ENCODE data around the gene TCTN1.

TCTN1 gene

DNA sequence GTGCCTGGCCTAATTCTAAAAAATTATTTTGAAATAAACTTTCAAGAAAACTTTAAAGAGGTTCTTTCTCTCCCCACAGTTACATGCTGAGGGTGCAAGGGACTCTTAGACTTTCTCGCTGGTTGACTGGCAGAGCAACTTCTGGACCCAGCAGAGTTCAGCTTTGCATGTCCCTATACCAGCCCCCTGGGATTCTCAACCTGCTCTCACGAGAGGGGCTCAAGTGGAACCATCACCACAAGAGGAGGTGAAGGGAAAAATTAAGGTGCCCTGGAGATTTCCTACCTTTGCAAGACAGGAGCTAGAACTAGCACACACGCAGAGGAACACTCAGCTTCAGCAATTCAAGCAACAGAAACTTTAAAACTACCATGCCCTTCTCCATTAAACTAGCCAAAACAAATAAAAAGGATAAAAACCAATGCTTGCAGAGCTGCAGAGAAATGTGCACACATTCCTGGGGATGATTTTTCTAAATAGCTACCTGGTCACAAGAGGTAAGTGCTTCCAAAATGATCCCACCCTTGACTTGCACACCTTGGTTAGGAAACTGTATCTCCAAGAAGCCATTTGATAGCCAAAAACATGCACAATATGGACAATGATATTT is 72.5 kb downstream of the TCTN1 start:
- no peak for DNase-seq

DNA sequence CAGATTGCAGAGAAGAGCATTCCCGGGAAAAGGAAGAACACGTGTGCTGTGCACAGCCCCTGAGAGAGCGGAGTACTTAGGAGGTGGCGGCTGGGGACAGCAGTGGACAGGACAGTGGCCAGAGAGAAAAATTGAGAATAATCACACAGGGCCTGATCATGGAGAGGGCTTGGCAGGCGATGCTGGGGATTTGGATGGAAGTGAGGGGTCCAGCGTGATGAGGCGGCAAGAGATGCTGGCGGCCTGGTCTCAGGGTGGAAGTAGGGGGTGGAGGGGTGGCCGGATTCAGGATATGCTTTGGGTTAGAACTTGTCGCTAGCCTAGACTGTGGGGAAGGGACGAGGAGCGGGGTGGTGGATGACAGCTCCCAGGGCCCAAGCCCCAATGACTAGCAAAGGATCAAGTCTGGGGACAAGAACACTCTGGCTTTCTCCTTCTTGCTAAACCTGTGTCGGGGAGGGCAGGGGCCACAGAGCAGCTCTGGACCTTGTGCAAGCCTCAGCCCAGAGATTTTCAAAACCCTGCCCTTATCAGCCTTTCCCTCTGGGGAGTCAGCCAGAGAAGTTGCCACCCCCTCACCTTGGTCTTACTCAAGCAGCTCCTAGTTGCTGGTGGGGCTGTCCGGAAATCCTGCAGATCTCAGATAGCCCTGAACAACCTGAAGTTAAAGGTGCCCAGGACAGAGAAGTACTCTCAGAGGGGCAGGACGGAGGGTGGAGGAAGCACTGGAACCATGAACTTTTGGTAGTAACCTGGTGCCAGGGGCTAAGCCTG is 73.7 kb downstream of the TCTN1 start:
- no peak for DNase-seq

DNA sequence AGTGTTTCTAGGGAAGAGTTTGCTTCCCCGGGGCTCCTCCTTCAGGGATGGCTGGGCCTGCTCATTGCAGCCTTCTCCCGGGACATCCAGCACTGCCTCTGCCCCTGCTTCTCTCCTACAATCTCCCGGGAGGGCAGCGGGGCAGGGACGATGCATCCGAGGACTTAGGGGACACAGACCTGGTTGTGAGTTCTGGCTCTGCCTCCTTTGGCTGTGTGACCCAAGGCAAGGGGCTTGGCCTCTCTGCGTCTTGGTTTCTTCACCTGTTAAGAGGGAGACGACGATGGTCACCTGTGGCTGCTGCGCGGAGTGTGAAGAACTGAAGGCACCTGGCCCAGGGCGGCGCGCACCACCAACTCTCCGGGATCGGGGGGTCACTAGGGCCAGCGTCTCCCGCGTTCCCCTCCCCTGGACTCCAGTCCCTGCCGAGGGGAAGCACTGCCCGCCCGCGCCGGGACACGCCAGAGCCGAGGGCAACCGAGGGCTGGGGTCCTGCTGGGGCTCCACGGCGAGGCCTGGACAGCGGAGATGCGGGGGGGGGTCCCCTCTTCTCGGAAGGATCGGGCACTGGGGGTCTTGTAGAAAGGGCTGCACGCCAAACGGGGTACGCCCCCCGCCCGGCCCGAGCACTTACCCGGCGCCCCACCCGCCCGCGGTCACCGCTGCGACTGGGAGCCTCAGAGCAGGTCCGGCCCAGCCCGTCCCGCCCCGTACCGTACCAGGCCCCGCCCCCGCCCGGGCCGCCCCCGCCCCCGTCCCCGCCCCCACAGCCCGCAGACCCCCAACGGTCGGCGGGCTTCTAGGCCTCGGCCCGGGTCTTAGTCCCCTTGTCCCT is 74.7 kb downstream of the TCTN1 start, which contains the start of gene HVCN1:
Gene HVCN1 (minus strand): TSS at position 670 of the 835 bp plus-strand sequence. CDS start 5,870 bp downstream, outside the sequence.
- DNase-seq: peak; percentile 74

DNA sequence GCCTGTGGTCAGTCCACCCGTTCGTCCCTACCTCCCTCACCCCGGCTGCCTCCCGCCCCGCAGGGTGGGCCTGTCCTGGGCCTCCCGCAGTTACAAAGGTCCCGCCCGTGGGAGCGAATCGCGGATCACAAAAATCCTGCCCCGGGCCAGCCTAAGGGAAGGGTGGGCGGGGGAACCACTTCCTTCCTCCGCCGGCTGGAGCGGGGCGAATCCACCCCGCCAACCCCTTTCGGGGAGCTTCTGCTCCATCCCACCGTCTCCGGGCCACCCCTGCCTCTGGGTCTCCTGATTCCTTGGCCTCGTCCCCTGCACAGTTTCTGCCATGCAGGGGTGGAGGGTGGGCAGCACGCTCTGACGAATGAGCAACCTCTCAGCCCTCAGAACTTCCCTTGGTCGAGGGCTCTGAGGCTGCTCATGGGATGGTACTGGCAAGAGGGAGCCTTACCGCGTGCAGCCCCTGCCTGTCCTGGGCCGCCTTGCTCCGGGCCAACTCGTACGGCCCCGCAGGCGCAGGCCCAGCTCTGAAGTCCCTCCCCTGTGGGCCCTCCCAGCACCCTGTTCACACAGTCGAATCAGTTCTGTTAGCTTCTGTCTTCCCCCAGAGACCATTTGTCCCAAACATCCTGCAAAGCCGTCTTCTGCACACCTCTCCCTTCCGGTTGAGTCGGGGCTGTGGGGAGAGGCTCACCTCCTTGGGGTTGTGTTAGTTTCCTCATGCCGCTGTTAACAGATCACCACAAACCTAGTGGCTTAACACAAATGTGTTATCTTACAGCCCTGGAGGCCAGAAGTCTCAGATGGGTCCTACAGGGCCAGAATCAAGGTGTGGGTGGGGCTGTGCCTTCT is 75.6 kb downstream of the TCTN1 start:
- no peak for DNase-seq

DNA sequence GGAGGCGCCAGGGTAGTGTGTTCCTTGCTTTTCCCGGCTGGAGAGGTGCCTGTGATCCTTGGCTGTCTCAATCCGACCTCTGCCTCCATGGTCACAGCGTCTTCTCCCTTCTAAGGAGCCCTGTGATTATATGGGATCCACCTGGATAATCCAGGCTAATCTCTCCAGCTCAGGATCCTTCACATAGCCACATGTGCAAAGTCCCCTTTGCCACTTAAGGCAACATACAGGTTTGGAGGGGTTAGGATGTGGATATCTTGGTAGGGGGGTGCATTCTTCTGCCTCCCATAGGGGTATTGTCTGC is 76.2 kb downstream of the TCTN1 start:
- DNase-seq: no peak

DNA sequence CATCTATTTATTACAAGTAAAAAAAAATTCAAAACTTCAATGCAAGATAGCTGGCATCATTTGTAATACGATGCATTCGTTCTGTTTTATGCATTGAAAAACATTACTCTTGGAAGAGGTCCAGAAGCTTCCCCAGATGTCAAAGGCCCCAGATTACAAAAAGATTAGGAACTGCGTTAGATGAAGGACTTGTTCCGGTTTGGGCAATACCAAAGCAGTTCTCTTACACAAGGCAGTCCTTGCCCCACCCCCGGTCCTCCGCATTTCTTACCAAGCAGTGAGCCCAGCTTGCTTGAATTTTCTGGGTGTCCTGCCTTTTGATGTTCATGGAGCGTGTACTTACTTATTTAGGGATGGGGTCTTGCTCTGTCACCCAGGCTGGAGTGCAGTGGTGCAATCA is 79.8 kb downstream of the TCTN1 start:
- DNase-seq: no peak

DNA sequence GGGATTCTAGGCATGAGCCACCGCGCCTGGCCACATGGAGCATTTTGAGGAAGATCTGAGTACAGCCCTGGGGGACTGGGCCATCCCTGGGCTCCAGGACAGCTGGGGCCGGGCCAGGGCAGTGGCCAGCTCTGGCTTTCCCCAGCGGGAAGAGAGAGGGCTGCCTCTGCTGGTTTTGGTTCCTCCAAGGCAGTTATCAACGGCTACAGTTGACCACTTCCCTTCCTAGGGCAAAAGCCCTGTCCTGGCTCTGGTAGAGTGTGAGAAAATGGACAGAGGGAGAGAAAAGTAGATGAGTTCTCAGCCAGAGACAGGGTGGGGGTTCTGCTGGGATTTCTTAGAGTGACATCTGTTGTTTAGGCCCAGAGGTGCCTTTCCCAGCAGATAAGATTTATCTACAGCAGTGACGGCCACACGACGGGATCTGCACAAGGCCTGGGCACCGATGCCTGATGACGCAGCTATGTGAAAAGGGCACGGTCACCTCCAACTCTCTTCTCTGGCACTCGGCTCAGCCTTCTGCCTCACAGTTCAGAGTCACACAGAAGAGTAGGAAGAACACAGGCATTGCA is 80.5 kb downstream of the TCTN1 start:
- DNase-seq: no peak

DNA sequence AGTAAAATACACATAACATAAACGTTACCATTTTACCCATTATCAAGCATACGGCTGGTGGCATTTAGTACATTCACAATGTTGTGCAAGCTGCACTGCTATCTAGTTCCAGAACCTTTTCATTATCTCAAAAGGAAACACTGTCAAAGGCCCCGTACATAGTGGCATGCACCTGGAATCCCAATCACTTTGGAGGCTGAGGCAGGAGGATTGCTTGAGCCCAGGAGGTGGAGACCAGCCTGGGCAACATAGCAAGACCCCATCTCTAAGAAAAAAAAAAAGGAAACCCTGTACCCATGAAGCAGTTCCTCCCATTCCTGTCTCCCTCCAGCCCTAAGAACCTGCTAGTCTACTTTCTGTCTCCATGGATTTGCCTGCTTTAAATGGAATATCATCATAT is 82.4 kb downstream of the TCTN1 start:
- no peak for DNase-seq

DNA sequence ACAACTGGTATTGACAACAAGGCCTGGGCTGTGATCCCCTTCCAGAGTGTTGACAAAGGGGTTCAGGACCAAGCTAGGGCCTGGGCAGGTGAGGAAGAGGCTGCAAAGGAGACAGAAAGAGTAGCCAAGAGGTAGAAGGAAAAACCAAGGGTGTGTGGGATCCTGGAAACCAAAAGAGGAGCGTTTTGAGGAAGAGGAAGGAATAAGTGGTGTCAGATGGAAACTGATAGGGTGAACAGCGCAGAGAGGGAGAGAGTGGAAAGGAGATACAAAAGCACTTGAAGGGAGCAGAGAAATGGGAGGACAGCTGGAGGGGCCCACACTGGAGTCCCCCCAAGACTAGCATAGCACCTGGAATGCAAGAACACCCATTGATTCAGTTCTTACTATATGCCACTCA is 83.3 kb downstream of the TCTN1 start:
- DNase-seq: no peak

DNA sequence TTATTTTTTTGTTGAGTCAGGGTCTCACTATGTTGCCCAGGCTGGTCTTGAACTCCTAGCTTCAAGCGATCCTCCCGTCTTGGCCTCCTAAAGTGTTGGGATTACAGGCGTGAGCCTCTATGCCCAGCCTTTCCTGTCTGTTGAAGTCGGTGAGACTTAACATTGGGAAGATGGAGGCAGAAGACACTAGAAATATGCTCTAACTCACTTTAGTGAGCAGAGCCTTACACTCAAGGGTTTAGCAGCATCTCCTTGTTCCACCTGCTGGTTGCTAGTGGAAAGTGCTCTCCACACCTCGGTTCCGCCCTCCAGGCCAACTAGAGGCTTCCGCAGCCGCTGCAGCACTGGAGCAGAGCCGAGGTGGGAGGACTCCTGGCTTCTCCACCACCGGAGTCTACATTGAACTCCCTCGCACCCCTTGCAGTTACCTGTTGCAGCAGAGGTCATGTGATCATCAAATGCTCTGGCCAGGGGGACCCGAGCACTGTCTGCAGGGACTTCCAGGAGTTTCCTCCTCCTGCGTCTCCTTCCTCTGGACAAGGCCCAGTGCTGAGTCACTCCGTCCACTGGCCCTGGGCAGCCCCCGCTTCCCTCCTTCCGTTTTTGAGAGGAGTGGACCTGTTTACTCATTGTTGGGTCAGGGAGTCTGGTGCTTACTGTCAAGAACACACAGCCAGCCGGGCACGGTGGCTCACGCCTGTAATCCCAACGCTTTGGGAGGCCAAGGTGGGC is 84.4 kb downstream of the TCTN1 start:
- DNase-seq: peak; percentile 72
